GM19455 (cell line): ENCODE data around the gene HMCN2.

Experiments used
- ATAC-seq: cut with Tn5 transposase; IDR thresholded peaks from one replicate; pipeline ENCODE4 v1.9.1; 2021; ENCODE audit not compliant: unreplicated experiment

HMCN2 gene

DNA sequence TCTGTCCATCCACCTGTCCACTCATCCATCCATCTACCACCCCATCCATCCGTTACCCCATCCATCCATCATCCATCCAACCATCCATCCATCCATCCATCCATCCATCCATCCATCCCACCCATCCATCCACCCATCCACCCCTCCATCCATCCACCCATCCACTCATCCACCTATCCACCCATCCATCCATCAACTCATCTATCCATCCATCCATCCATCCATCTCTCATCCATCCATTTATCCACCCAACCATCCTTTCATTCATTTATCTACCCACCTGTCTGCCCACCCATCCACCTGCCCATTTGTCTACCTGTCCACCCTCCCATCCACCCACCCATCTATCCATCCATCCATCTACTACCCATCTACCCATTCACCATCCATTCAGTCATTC, 95.1 kb downstream of the HMCN2 start:
- ATAC-seq, result no peak

- ATAC-seq, result no peak
Measured at GRCh38 chr9:130361873-130362362, 96.4 kb downstream of the HMCN2 start.

DNA sequence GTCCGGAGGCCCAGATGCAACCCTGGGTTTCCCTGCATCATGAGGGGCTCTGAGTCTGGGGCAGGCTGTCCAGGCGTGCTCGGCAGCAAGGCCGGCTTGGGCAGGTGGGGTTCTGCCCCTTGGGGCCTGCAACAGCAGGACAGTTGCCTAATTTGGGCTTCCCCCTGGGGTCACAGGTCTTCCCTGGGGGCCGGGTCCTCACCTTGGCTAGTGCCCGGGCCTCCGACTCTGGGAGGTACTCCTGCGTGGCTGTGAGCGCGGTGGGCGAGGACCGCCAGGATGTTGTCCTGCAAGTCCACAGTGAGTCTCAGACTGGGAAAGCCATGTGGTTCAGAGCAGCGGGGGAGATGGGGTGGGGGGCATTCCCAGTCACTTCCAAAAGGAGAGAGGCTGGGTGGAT, 97.1 kb downstream of the HMCN2 start:
- ATAC-seq, result no peak

DNA sequence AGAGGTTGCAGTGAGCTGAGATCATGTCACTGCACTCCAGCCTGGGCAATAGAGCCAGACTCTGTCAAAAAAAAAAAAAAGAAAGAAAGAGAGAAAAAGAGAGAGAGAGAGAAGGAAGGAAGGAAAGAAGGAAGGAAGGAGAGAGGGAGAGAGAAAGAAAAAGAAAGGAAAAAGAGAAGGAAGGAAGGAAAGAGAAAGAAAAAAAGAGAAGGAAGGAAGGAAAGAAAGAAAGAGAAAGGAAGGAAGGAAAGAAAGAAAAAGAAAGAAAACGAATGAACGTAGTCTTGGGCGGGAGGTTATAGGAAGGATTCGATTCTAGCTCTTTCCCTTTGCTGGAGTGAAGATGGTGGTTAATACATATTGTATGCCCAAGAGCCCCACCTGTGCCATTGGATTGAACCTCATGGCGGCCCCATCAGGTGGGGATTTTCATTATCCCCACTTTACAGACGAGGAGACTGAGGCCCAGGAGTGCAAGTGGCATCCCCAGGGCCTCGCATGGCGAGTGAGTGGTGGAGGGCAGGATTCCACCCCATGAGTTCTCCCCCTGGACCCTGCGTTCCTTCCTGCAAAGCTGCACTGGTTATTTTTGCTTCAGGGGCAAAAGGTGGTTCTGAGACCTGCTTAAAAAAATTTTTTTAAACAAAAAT, 98.3 kb downstream of the HMCN2 start:
- ATAC-seq, result no peak

- ATAC-seq, result no peak
Measured at GRCh38 chr9:130364619-130365322, 99.2 kb downstream of the HMCN2 start.

DNA sequence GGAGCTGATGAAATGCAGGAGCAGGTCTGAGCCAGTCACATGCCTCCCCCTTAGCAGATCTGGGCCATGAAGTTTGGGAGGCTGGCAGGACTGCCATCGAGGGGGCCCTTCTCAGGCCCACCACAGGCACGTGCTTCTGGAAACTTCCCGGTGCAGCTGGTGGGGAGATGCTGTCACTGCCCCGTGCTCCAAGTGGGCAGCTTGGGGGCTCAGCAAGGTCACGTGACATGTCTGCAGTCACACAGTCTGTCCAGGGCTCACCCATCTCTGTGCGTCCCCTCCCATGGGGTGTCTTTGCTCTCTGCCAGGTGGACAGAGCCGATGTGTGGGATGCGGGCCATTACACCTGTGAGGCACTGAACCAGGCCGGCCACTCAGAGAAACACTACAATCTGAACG, 99.8 kb downstream of the HMCN2 start:
- ATAC-seq, result no peak

GRCh38 chr9:130366072-130366471, 100.5 kb downstream of the HMCN2 start:
- no peak for ATAC-seq

- no peak for ATAC-seq
Measured at GRCh38 chr9:130366888-130367550, 101.5 kb downstream of the HMCN2 start.

- ATAC-seq, result no peak
Measured at GRCh38 chr9:130368631-130369103, 103.1 kb downstream of the HMCN2 start.

GRCh38 chr9:130370226-130370625, 104.7 kb downstream of the HMCN2 start:
- no peak for ATAC-seq

GRCh38 chr9:130371196-130371966, 105.8 kb downstream of the HMCN2 start:
- no peak for ATAC-seq

DNA sequence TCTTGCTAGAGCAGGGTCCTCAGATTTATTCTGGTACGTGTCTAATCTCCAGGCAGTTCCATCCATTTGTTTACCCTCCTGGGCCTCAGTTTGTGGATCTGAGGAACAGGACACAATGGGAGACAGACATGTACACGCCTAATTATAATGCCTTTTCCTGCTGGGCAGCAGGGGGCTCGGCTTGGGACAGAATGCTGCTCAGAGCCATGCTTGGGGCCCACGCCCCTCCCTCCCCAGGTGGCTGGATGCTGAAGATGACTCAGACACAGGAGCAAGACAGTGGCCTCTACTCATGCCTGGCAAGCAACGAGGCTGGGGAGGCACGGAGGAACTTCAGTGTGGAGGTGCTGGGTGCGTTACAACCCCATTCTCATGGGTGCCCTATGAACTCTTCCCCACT, 106.5 kb downstream of the HMCN2 start:
- no peak for ATAC-seq

GRCh38 chr9:130373679-130374325, 108.2 kb downstream of the HMCN2 start:
- no peak for ATAC-seq

DNA sequence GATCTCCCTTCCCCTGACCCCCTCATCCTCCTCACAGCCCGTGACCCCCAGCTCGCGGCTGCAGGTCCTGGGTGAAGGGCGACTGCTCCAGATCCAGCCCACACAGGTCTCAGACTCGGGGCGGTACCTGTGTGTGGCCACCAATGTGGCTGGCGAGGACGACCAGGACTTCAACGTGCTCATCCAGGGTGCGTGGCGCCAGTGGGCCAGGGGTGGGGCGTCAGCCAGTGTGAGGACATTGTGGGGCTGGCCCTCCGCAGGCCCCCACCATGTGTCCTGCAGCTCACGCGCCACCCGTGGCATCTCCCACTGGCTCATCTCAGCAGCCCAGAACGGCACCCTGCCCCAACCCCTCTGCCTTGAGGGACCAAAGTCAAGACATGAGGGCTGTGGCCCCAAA, 112.1 kb downstream of the HMCN2 start:
- ATAC-seq, result no peak

GRCh38 chr9:130378875-130379648, 113.5 kb downstream of the HMCN2 start:
- no peak for ATAC-seq

DNA sequence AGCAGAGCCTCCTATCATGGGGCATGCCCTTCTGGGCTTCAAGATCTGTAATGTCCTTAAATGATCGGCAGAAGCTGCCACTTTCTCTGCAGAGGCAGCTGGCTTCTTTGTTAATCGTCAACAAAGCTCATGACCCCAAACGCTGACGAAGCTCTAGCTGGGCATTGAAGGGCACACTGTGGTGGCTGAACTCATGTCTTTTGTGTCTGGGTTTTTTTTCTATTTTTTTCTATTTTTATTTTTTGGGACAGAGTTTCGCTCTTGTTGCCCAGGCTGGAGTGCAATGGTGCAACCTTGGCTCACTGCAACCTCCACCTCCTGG, 114.0 kb downstream of the HMCN2 start:
- no peak for ATAC-seq

GRCh38 chr9:130380920-130381469, 115.4 kb downstream of the HMCN2 start:
- no peak for ATAC-seq

DNA sequence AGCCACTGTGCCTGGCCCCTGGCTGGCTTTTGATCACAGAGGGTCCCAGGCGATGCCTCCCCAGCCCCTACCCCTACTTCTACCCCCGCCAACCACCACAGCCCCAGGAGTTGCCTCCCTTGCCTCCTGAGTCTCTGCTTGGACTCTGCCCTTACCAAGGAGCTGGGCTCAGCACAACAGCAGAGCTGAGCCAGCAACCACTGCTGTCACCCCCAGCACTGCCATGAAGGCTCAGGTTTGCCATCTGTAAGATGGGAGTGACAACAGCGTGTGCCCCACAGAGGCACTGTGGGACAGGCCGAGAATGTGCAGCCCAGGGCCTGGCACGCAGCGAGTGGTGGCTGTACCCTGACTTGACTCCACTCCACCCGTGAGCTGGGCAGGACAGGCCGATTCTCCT, 116.1 kb downstream of the HMCN2 start:
- no peak for ATAC-seq

DNA sequence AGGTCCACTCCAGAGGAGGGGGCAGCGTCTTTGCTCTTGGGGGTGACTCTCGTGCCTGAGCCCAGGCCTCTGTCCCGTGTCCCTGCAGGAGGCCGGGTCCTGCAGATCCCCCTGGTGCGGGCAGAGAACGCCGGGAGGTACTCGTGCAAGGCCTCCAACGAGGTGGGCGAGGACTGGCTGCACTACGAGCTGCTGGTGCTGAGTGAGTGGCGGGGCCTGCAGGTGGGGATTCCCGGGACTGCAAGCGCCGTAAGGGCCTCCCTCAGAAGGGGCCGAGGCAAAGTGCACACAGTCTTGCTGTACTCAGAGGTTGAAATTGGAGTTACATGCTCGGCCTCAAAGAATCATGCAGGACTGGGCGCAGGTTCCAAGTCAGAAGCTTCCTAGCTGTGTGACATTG, 116.5 kb downstream of the HMCN2 start:
- no peak for ATAC-seq
